ENCODE results near the gene TMEM223. TPM values are rescaled to one million over a fixed set of nuclear protein-coding genes. Genes with fewer than 3 reads are reported as not detected.
"Not testable (repeated sequence)": the region's sequence is repeated elsewhere in the genome, so short reads cannot be mapped to it uniquely, and the experiment has no call there.

TMEM223 gene
- total and polyA plus RNA-seq, 8 donors, result 15.7 to 26.4 (median 20.3) TPM

DNA sequence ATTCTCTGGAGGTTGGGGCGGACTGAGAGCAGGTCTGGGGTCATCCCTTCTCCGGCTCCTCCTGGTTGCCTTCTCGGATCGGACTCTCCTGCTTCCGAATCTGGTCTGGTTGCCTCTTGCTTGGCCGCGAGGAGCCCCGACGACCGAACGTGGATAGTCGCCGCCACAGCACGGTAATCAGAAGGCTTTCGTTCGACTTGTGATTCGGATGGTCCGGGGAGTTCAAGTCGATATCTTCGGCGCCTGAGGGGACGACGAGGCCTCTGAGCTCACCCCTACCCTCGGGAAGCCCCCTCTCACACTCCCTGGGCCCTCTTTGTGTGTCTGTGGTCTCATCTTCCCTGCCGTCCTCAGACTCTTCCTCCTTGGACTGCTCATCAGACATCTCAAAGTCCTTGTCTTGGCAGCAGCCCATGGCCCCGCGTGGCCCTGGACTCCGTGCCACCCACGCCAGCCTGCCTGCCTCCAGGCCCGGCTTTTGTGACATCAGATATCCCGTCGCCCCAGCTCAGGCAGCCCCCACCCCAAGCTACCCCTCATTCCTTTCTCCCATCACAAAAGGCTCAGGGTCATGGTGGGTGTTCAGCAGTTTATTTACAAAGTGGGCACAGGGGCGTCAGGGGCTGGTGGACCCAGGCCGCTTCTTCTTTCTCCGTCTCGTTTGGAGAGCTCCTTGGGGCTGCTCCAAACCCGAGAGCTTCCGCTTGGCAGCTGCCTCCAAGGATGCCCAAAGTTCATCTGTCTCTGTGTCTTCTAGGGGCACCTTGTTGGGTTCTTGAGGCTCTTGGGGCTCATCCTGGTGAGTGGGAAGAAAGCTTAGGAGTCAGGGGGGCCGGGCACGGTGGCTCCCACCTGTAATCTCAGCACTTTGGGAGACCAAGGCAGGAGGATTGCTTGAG is 40.8 kb upstream of the TMEM223 start, which contains the start of gene TEX54:
Gene TEX54, minus strand, starts transcription at position 506 of the 899 bp plus-strand sequence.
- ATAC-seq (peak; percentile 11), DNase-seq (peak in 1 of 4 donors; percentile 43)
- intact Hi-C loops (cut with DNase I), result no loop called here
- TF ChIP-seq, protein P1, sequence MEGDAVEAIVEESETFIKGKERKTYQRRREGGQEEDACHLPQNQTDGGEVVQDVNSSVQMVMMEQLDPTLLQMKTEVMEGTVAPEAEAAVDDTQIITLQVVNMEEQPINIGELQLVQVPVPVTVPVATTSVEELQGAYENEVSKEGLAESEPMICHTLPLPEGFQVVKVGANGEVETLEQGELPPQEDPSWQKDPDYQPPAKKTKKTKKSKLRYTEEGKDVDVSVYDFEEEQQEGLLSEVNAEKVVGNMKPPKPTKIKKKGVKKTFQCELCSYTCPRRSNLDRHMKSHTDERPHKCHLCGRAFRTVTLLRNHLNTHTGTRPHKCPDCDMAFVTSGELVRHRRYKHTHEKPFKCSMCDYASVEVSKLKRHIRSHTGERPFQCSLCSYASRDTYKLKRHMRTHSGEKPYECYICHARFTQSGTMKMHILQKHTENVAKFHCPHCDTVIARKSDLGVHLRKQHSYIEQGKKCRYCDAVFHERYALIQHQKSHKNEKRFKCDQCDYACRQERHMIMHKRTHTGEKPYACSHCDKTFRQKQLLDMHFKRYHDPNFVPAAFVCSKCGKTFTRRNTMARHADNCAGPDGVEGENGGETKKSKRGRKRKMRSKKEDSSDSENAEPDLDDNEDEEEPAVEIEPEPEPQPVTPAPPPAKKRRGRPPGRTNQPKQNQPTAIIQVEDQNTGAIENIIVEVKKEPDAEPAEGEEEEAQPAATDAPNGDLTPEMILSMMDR (IDR thresholded peaks at IDR 0.05), result no peak
- H3K36me3 ChIP-seq, result peaks cover 0 to 54% of the 10 kb centered on the region in 2 donors
- H3K9me3 ChIP-seq, result no peaks in the 10 kb centered on the region
- H3K4me3 ChIP-seq, result peak within 1 kb of the TSS; percentile 83 to 91
- no peaks in the 10 kb centered on the region for H3K27me3 ChIP-seq
- H3K27ac ChIP-seq, result peak within 1 kb of the TSS; percentile 90 to 92
- H3K4me1 ChIP-seq, result peaks cover 8 to 65% of the 10 kb centered on the region in 2 donors

DNA sequence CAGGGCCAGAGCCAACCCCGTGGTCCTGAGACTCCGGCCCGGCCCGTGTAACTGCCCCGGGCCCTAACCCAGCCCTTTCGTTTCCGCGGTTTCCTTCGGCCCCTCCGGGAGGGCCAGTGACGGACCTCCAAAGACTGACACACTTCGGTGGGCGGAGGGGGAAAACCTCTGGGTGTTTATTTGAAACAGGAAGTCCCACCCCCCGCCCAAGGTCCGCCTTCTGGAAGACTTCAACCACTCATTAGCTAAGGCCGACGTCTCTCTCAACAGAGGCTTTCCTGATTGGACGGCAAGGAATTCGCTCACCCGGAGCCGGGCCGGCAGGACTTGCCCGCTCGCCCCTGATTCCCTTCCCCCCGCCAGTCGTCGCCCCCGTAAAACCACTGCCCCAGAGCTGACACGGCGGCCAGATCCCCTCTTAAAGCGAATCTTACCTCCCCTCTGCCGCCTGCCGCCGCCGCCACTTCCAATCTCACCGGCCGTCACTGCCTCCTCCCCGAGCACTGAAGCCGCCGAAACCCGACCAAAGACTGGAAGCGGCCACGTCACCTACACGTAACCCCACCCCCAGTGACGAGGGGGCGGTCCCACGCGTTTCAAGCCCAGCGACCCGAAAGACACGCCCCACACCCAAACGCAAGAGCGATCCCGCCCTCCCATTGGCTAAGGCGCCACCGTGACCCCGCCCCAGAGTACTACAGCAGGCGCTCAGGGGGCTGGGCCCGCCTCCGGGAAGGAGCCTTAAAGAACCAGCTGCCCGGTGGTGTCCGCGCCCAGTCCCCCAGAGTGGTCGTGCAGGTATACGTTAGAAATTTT is 39.9 kb upstream of the TMEM223 start, which contains the start of gene STX5:
Gene STX5, minus strand, starts transcription at position 532 of the 816 bp plus-strand sequence. CDS start 808 bp downstream, outside the sequence.
- intact Hi-C loops (cut with DNase I), result no loop called here
- DNase-seq (peak; percentile 99 to 100 (median 99)), ATAC-seq (peak; percentile 99)
- H3K36me3 ChIP-seq, result peaks cover 0 to 62% of the 10 kb centered on the region in 2 donors
- peaks cover 8 to 59% of the 10 kb centered on the region in 2 donors for H3K4me1 ChIP-seq
- TF ChIP-seq, protein P1 (IDR thresholded peaks at IDR 0.05), result no peak
- no peaks in the 10 kb centered on the region for H3K27me3 ChIP-seq
- peak within 1 kb of the TSS; percentile 83 to 91 for H3K4me3 ChIP-seq
- H3K27ac ChIP-seq, result peak within 1 kb of the TSS; percentile 90 to 92
- no peaks in the 10 kb centered on the region for H3K9me3 ChIP-seq

DNA sequence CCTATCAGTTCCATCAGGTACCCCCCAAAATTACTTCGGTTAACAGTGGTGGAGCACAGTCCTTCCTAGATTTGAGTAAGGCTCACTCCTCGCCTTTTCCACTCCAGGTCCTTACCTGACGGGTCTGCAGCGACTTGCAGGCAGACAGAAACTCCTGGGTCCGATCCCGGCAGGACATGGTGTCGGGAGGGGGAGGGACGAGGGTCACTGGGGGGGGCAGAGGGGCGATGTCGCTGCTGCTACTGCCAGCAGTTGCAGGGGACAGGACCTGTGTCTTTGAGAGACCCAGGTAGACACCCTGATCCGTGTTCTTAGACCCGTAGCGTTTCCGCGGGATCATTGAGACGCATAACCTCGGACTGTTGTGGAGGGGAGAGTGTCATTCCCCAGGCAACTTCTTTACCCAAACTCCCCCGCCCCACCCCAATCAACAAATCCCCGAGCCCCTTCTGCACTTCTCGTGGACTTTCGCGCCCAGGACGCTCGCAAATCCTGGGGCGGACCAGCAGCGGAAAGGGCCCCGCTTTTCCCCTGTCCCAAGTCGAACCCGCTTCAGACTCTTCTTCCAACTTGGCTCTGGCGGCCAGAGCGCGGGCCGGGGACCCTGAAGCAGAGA is 39.2 kb upstream of the TMEM223 start:
- Histone ChIP-seq H3K27ac (peak overlapping the region; percentile 90 to 92), H3K27me3 (no peaks in the 10 kb centered on the region), H3K4me3 (peak overlapping the region; percentile 83 to 91), H3K36me3 (peaks cover 0 to 67% of the 10 kb centered on the region in 2 donors), H3K9me3 (no peaks in the 10 kb centered on the region), H3K4me1 (peaks cover 8 to 52% of the 10 kb centered on the region in 2 donors)
- intact Hi-C loops (cut with DNase I), result no loop called here
- TF ChIP-seq, protein P1 (IDR thresholded peaks at IDR 0.05), result no peak
- ATAC-seq, result no peak
- peak in 1 of 4 donors; percentile 76 for DNase-seq

DNA sequence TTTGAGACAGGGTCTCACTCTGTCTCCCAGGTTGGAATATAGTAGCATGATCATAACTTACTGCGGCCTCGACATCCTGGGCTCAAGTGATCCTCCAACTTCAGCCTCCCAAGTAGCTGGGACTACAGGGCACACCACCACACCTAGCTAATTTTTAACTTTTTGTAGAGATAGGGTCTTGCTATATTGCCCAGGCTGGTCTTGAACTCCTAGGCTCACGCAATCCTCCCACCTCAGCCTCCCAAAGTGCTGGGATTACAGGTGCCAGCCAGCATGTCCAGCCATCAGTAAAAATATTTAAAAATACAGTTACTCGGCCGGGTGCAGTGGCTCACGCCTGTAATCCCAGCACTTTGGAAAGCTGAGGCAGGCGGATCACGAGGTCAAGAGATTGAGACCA is 36.3 kb upstream of the TMEM223 start:
- DNase-seq; intact Hi-C loops (cut with DNase I); ATAC-seq; H3K27me3 ChIP-seq; H3K27ac ChIP-seq; H3K4me3 ChIP-seq; H3K9me3 ChIP-seq: not testable (repeated sequence)
- peaks cover 0 to 69% of the 10 kb centered on the region in 2 donors for H3K36me3 ChIP-seq
- peaks cover 8 to 34% of the 10 kb centered on the region in 2 donors for H3K4me1 ChIP-seq

DNA sequence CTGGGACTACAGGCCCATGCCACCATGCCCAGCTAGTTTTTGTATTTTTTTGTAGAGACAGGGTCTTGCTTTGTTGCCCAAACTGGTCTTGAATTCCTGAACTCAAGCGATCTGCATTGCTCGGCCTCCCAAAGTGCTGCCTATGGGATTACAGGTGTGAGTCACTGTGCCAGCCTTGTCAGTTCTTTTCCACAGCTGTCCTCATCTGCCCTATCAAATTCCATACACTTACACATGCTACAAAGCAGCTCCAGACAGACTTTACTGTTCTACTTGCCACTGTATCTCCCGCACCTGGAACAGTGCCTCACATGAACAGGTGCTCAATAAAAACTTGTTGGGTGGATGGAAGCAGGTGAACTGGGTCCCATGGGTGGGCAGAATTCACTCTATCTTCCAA is 31.9 kb upstream of the TMEM223 start:
- no peak for ATAC-seq
- Histone ChIP-seq H3K4me3 (no peak overlapping the region), H3K27ac (no peak overlapping the region), H3K27me3 (no peaks in the 10 kb centered on the region), H3K9me3 (no peaks in the 10 kb centered on the region), H3K4me1 (peaks cover 0 to under 1% of the 10 kb centered on the region in 2 donors), H3K36me3 (peaks cover 4 to 99% of the 10 kb centered on the region in 2 donors)
- intact Hi-C loops (cut with DNase I), result no loop called here
- no peak for DNase-seq
- TF ChIP-seq, protein P1 (IDR thresholded peaks at IDR 0.05), result no peak
